Tibial artery (tissue), 4 donors: Measurements from ENCODE around the gene ZFPM1.

Source experiments
- DNase-seq, 2 donors: peaks; one replicate each; pipeline ENCODE4 v3.0.0-alpha.2; 2019
- H3K27ac ChIP-seq, 2 donors: fragments of 200-600 bp; sonication (generic) in 1 of 2; 1 replicate in 1 of 2; 2 replicates in 1 of 2; pipeline ENCODE4 v1.5.1; 2018 to 2019; ENCODE audit warnings: mild to moderate bottlenecking in 1 of 2
- H3K27me3 ChIP-seq, 2 donors: fragments of 200-600 bp; sonication (generic) in 1 of 2; one replicate each; pipeline versions ENCODE4 v1.5.1 to v1.6.0; 2016 to 2019
- H3K36me3 ChIP-seq, 3 donors: fragments of 200-600 bp; sonication (generic) in 2 of 3; one replicate each; pipeline ENCODE4 v1.5.1; 2016 to 2019; ENCODE audit warnings: mild to moderate bottlenecking in 2 of 3
- H3K4me1 ChIP-seq, 4 donors: fragments of 200-600 bp; sonication (generic) in 2 of 4; 1 replicate in 3 of 4; 2 replicates in 1 of 4; pipeline ENCODE4 v1.5.1; 2016 to 2019
- H3K4me3 ChIP-seq, 2 donors: fragments of 200-600 bp; sonication (generic) in 1 of 2; 1 replicate in 1 of 2; 2 replicates in 1 of 2; pipeline ENCODE4 v1.5.1; 2018 to 2019; ENCODE audit warnings: mild to moderate bottlenecking in 2 of 2
- H3K9me3 ChIP-seq, 3 donors: fragments of 200-600 bp; sonication (generic) in 1 of 3; one replicate each; pipeline ENCODE4 v1.5.1; 2016 to 2019
- CTCF ChIP-seq, 2 experiments: fragments of 200-600 bp in 1 of 2; fragments of 450-650 bp in 1 of 2; IDR thresholded peaks; one replicate each; pipeline ENCODE4 v1.5.1; 2017 to 2019; ENCODE audit warnings: antibody characterized with exemption in 2 of 2, mild to moderate bottlenecking in 1 of 2, moderate library complexity in 1 of 2
- intact Hi-C: fragments of 100-400 bp; cut with DNase I; formaldehyde crosslinking; loops from one replicate; pipeline ENCODE4 v1.15.0; 2023; ENCODE audit warnings: low total_unique reads

Gene ZFPM1

GRCh38 chr16:88435437-88436355 lies 17.4 kb upstream of the ZFPM1 start:
- intact Hi-C loops: loop anchor here (2.0 kb wide), 1 partner anchor 241 kb away; no protein-coding TSS in a partner anchor
- Histone ChIP-seq H3K36me3 (no peaks in the 10 kb centered on the region), H3K4me3 (no peak overlapping the region), H3K27ac (no peak overlapping the region), H3K9me3 (no peaks in the 10 kb centered on the region), H3K27me3 (peaks cover 0 to 34% of the 10 kb centered on the region in 2 donors), H3K4me1 (peaks cover 0 to 9% (median 0%) of the 10 kb centered on the region in 4 donors)
- TF ChIP-seq CTCF (IDR thresholded peaks at IDR 0.05): no peak
- DNase-seq: no peak

GRCh38 chr16:88436796-88437195 lies 16.3 kb upstream of the ZFPM1 start:
- Histone ChIP-seq H3K27me3 (peaks cover 0 to 31% of the 10 kb centered on the region in 2 donors), H3K9me3 (no peaks in the 10 kb centered on the region), H3K4me3 (no peak overlapping the region), H3K36me3 (no peaks in the 10 kb centered on the region), H3K27ac (no peak overlapping the region), H3K4me1 (peaks cover 0 to 7% (median 0%) of the 10 kb centered on the region in 4 donors)
- no peak for DNase-seq
- TF ChIP-seq CTCF (IDR thresholded peaks at IDR 0.05): no peak
- intact Hi-C loops: loop anchor here (2.0 kb wide), 1 partner anchor 242 kb away; no protein-coding TSS in a partner anchor

GRCh38 chr16:88437367-88437964 lies 15.6 kb upstream of the ZFPM1 start:
- Histone ChIP-seq H3K4me1 (peaks cover 0 to 7% (median 0%) of the 10 kb centered on the region in 4 donors), H3K36me3 (no peaks in the 10 kb centered on the region), H3K9me3 (no peaks in the 10 kb centered on the region), H3K4me3 (no peak overlapping the region), H3K27me3 (peaks cover 0 to 31% of the 10 kb centered on the region in 2 donors), H3K27ac (no peak overlapping the region)
- intact Hi-C loops: loop anchor here (2.0 kb wide), 1 partner anchor 243 kb away; no protein-coding TSS in a partner anchor
- peak; percentile 87 to 90 for TF ChIP-seq CTCF (IDR thresholded peaks at IDR 0.05)
- DNase-seq: no peak

DNA sequence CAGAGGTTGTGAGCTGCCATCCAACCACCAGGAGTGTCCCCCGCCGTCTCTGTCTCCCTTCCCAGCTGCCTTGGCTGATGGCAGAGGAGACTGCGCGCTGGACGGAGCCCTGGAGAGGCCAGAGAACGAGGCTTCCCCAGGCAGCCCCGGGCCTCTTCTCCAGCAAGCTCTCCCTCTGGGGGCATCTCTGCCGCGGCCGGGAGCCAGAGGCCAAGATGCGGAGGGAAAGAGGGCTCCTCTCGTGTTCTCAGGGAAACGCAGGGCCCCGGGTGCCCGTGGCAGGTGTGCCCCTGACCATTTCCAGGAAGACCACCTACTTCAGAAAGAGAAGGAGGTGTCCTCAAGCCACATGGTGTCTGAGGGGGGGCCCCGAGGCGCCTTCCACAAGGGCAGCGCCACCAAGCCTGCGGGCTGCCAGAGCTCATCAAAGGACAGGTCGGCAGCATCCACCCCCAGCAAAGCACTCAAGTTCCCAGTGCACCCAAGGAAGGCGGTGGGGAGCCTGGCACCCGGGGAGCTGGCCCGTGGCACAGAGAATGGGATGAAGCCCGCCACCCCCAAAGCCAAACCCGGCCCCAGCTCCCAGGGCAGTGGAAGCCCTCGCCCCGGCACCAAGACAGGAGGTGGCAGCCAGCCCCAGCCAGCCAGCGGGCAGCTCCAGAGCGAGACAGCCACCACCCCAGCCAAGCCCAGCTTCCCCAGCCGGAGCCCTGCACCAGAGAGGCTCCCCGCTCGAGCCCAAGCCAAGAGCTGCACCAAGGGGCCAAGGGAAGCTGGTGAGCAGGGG lies 14.8 kb upstream of the ZFPM1 start:
- H3K27me3 ChIP-seq: peaks cover 0 to 32% of the 10 kb centered on the region in 2 donors
- no peak overlapping the region for H3K27ac ChIP-seq
- peaks cover 0 to 13% (median 3%) of the 10 kb centered on the region in 4 donors for H3K4me1 ChIP-seq
- intact Hi-C loops: no loop called here
- no peaks in the 10 kb centered on the region for H3K36me3 ChIP-seq
- no peak for DNase-seq
- H3K9me3 ChIP-seq: no peaks in the 10 kb centered on the region
- TF ChIP-seq CTCF (IDR thresholded peaks at IDR 0.05): no peak
- H3K4me3 ChIP-seq: no peak overlapping the region

- no peaks in the 10 kb centered on the region for H3K9me3 ChIP-seq
- peaks cover 0 to 31% of the 10 kb centered on the region in 2 donors for H3K27me3 ChIP-seq
- DNase-seq: no peak
- no peak for TF ChIP-seq CTCF (IDR thresholded peaks at IDR 0.05)
- H3K4me3 ChIP-seq: no peak overlapping the region
- no peak overlapping the region for H3K27ac ChIP-seq
- no peaks in the 10 kb centered on the region for H3K36me3 ChIP-seq
- peaks cover 0 to 15% (median 4%) of the 10 kb centered on the region in 4 donors for H3K4me1 ChIP-seq
- intact Hi-C loops: no loop called here
These were observed 14.1 kb upstream of the ZFPM1 start for GRCh38 chr16:88439016-88439415.
